Measurements from ENCODE around the gene B3GAT1.
A peak's percentile ranks its signal among the peaks of the same experiment; 100 is the strongest.

The B3GAT1 gene

DNA sequence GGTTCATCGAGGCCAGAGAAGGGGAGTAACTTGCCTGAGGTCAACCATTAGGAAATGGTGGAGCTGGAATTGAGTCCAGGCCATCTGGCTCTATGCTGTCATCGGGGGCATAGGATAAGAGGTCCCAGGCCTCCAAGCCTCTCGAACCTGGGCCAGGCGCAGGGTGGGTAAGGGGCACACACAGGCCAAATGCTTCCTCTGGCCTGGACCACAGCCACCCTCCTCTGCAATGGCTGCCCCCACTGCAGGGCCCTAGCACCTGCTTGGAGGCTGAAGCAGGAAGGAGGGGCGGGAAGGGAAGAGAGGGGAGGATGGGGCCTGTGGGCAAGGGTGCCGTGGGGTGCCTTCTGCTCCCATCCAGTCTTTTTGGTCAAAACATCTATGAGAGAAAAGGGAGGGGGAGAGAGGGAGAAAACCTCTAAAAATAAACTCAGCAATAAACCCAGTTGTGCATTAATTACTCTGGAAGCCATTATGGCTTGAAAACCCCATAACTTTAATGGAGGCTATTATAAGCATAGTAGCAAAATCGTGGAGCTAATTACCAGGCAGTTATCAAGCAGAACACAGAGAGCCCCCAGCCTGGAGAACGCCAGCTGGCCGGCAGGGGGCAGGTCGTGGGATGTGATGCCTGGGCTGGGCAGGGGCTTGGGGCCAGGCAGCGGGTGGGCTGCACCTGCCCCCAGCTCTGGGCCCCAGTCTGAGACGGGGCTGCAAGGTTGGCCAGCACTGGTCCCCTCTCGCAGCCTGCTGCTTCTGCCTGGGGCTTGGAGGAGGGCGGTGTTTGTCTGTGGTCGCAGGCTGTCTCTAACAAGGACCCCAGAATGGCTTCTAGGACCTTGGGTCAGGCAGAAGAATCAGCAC lies 21.1 kb downstream of the B3GAT1 start:
- DNase-seq: no peak

DNA sequence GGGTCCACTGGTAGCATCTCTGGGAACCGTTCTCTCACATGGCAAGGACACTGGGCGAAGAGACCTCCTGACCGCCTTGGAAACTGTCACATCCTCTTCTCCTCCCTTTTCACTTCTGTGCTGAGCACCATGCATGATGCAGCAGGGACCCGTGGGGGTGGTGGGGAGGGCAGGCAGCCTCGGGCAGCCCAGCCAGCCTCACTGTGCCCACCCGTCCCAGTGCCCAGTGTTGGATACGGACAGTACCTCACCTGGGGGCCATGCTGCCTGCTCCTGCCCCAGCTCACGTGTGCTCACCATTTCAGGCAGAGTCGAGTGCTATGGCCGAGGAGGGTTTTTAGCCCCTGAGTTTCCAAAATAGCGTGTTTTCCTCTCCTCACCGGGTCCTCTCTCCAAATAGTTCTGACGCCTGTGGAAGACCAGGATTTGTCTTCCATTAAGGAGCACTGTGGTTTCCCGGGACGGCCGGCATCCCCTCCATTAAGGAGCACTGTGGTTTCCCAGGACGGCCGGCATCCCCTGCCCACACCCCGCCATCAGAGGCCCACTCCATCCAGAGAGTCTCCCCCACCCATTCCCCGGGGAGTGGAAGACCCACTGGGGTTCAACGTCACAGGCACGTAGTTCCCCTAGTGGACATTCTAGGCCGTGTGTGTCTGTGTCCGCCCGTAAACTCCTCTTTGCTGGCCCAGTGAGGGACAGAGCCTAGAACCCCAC lies 22.4 kb downstream of the B3GAT1 start:
- no peak for DNase-seq

DNA sequence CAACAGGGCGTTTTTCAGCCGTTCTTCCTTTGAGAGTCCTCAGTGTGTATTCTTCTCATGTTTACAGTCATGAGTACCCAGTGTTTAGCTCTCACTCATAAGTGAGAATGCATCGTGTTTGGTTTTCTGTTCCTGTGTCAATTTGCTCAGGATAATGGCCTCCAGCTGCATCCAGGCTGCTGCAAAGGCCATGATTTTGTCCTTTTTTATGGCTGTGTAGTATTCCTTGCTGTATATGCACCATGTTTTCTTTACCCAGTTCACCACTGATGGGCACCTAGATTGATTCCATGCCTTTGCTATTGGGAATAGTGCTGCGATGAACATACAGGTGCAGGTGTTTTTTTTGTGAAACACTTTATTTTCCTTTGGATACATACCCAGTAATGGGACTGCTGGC lies 23.5 kb downstream of the B3GAT1 start:
- no peak for DNase-seq

DNA sequence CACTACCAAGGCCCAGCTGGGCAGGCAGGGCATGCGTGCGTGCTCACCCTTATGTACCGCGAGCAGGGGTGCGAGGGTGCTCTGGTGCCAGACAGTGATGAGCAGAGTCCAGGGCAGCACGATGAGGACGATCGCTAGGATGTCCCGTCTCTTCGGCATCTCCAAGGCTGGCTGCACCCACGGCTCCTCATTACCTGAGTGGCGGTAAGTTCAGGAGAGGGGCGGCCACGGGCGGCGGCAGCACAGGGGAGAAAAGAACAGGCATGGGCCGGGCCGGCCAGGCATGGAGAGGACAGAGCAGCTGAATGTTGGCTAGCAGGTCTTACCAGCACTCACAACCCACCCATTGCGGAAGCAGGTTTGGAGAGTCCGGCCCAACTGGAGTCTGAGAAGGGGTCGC lies 24.5 kb downstream of the B3GAT1 start:
- DNase-seq: no peak

DNA sequence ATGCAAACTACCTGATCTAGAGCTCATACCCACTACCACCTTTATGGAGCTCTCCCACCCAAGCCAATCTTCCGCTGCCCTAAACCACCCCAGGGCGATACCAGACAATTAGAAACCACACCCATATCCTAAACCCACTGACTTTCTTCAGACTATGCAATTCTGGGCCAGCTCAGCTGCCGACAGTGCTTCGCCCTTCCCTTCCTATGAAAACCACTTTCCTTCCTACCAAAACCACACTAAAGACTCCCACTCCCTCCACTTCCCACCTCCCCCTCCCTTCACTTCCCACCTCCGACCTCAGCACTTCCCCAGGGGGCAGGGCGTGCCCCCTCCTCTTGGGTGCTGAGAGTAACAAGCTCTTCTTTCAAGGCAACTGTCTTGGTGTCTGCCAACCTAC lies 25.1 kb downstream of the B3GAT1 start:
- no peak for DNase-seq

DNA sequence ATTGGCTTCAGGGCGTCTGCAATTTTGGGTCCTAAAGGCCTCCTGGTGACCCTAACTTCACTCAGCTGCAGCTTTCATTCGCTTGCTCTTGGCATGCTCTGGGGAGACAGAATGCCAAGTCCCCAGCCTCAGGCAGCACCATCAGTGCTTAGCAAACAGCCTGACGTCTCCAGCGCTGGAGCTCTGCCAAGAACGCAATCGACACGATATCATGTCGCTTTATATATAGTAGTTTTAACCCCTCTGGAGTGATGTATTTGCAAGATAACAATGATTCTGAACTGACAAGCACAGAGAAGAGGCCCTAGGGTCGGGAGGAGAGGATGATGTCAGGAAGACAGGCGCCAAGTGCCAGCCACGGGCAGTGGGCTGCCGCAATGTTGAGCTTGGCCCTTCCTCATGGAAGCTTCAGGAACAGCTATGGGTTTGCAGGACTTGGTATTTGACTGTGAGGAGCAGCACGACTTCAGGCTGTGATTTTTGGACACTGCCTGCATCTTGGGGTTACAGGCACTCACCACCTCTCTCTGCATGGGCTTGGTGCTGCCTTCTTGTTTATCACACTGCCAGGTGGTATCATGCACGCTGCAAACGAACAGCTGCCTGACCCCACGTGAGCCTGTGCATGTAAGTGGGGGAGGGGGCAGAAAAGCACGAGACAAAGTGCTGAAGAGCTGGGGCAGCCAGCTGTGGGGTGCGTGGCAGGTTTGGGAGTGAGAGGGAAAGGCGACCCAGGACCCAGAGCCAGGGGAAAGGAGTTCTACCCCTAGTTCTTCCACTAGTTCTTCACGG lies 26.1 kb downstream of the B3GAT1 start:
- peak; percentile 63 for DNase-seq

DNA sequence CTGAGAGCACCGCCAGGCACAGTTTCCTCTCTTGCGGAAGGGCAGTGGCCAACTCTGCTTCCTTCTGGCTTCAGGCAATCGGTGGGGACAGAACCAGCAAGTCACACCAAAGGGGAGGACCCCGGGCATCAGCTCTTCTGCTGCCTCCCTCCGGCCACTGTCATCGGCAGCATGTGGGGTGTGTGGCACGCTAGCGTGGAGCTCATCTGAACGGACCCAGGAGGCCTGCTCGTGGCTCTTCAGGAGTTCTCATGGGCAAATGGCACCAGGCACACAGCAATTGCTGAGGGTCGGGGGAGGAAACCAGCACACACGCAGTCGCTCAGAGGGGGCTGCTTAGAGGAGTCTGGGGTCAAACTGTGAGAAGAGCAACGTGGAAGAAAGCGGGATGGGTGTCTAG lies 26.9 kb downstream of the B3GAT1 start:
- no peak for DNase-seq

DNA sequence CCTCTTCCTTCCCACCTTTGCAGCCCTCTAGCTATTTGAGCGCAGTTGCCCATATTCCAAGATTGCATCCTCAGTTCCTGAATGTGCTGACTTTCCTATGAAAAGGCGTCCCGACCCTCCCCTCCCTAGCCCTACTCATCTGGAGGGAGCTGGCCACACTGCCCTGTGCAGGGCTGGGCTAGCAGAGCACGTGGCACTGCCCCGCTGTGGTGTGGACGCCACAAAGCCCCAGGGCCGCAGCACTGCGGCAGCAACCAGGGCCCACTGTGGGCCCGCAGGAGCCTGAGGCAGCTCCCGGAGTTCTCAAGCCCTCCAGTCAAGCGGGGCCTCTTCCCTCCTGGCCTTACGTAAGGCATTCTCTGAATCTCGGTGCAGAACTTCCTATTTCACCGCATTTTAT lies 27.6 kb downstream of the B3GAT1 start:
- DNase-seq: no peak

DNA sequence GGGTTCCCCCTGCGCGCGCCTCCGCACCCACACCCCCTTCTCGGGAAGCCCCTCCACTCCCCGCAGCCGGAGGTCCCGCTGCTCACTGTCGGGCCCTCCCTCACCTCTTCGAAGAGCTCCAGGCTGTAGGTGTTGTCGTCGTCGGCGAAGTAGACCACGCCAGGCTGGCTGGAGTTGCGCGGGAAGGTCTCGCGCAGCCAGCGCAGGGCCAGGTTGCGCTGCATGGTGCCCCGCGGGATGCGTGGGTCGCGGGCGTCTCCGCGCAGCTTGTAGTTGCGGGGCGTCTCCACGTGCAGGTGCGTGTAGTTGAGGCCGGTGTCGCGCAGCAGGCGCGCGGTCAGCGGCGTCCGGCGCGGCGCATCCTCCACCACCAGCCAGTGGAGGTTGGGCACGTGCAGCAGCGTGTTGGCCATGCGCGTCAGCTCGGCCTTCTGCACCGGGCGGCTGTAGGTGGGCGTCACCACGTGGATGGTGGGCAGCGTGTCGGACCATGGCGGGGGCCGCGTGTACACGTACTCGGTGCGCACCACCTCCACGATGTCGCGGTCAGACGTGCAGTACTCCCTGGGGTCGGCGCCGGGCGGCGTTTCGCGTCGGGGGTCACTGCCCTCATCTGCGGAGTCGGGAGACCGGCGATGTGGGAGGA lies 28.3 kb downstream of the B3GAT1 start:
- DNase-seq: no peak

DNA sequence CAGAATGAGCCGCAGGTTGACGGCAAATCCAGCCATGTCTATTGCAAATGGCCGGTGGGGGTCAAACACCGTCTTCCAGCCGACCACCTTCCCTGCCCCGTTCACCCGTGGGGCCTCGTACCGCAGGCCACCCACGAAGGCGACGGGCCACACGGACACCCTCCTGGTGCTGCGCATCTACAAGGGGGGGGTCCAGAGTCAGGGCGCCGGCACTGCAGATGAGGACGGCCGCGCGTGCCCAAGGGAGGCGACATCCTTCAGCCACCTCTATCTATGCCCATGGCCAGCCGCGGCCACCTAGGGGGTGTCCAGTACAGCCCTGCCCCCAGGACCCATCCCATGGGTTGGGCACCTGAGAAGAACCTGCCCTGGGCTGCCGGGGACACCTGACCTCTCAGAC lies 29.2 kb downstream of the B3GAT1 start:
- no peak for DNase-seq

DNA sequence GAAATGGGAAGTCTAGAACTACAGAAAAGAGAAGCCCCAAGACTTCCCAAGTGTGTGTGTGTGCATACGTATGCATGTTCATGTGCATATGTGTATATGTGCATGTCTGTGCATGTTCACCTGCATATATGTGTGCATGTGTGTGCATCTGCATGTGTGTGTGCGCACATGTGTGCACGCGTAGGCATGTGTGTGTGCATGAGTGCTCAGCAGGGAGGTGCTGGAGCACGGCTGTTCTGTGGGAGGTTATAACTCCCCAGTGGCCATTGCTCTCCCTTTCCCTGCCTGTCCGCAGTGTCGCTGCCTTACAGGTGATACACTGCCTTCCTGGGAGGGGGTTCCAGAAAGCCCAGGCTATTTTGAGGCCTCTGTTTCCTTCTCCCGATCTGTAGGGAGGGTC lies 29.8 kb downstream of the B3GAT1 start:
- no peak for DNase-seq

DNA sequence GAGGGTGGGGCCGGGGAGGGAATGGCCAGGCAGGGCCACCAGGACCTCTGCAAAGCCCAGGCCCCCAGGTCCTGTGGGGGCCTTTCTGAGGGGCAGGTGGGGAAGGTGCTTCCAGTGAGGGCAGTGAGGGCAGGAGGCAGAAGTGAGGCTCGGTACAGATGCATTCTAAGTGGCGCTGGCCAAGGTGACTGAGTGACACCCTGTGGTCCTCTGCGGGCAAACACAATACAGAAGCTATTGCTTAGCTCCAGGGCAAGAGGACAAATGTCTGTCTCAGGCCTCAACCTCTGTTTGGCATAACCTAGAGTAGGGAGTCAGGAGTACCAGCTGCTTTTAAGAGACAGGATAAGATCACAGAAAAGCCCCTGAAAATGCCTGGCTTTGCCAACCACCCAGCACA lies 31.3 kb downstream of the B3GAT1 start:
- no peak for DNase-seq

DNA sequence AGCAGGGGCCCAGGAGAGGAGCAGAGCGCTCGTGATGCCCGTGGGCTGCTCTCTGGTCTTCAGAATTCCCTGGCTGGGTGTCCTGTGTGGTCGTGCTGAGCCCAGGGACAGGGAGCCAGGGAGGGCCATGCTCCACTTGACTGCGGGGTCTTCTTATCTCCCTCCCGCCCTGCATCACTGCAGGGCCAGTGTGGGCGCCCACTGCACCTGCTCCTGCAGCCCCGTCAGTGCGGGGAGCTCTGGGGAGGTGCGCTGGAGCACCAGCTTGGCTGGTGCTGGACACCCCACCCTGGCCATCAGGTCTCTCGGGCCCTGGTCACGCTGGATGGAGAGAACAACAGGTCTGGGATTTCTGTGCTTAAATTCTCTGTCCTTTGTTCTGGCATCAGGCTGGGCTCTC lies 31.8 kb downstream of the B3GAT1 start:
- DNase-seq: no peak

DNA sequence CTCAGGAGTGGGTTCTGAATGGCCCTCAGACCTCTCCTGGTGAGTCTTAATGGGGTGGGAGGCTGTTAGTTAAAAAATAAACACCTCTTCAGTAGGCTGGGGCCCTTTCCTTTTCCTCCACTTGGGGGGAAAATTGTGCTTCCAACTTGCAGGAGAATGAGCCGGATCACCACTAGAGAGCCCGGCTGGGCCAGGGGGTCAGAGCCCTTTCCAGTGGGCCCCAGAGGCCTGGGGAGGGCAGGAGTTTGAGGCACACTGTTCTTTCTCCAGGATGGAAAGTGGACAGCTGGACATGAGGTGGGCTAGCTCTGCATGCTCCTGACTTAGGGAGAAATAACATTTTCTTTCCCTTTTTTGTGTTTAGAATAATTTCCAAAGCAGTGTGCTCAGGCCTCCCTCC lies 32.8 kb downstream of the B3GAT1 start:
- DNase-seq: no peak

DNA sequence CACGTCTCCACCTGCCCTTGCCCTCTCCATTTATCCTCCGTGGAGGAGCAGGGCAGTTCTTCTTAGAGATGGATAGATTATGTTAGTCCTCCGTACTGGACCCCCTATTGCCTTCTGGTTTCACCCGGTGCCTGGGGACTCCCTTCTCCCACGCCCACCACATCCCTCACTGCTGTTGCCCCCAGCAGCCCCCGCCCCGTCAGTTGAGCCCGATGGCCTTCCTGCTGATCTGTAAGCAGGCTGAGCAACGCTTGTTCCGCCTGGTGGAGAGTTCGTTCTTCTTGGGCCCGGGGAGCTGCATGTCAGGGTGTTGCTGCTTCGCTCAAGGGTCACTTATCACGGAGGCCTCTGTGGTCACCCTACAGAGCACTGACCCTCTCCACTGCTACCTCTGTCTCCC lies 34.2 kb downstream of the B3GAT1 start:
- DNase-seq: no peak

DNA sequence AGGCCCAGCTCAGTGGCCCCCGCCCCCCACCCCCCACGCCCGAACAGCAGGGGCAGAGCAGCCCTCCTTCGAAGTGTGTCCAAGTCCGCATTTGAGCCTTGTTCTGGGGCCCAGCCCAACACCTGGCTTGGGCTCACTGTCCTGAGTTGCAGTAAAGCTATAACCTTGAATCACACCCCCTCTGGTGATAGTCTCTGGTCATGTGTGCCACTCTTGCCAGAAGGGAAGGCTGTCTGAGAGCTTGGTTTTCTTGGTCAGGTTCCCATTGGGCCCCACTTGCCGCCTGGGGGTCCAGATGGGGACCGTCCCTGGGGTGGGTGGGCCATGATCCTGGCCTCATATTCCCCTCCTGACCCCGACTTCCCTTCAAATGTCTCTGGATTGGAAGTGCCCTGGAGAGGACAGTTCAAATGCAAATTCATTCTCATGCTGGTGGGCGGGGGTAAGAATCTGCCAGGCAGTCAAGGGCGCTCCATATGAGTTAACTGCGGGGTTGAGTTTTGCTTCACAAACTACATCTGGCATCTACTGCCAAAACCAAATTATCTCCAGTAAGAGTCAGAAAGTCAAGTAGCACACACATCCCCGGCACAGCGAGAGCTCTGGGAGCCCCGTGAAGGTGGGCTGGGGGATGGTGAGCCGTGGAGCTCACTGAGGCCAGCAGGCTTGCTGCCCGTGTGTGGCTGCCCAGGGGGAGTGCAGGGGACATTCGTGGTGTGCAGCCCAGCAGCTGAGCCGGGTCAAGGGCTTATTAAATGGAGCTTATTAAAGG lies 35.7 kb downstream of the B3GAT1 start:
- no peak for DNase-seq

DNA sequence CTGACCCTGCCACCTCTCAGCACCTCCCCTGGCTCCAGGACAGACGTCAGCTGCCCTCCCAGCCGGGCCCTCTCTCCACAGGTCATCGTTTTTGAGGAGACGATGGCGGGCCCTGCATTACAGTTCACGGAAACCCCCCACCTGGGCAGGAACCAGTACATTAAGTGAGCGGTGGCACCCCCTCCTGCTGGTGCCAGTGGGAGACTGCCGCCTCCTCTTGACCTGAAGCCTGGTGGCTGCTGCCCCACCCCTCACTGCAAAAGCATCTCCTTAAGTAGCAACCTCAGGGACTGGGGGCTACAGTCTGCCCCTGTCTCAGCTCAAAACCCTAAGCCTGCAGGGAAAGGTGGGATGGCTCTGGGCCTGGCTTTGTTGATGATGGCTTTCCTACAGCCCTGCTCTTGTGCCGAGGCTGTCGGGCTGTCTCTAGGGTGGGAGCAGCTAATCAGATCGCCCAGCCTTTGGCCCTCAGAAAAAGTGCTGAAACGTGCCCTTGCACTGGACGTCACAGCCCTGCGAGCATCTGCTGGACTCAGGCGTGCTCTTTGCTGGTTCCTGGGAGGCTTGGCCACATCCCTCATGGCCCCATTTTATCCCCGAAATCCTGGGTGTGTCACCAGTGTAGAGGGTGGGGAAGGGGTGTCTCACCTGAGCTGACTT lies 37.0 kb downstream of the B3GAT1 start:
- DNase-seq: no peak

DNA sequence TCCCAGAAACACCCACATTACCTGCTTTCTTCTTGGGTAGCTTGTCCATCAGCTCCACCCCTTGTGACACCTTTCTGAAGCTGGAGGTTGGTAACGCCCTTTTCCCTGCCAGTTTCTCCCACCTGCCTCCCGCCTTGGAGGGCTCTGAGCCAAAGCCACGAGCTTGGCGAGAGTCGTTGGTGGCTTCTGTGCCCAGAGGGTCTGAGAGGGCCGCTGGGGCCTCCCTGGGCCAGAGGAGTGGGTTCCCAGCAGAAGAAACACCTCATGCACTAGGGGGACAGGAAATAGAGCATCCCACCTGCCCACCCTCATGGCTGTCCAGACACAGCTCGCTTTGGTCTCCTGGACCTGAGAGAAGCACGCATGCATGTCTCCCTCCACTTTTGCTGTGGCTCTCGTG lies 37.9 kb downstream of the B3GAT1 start:
- DNase-seq: no peak

DNA sequence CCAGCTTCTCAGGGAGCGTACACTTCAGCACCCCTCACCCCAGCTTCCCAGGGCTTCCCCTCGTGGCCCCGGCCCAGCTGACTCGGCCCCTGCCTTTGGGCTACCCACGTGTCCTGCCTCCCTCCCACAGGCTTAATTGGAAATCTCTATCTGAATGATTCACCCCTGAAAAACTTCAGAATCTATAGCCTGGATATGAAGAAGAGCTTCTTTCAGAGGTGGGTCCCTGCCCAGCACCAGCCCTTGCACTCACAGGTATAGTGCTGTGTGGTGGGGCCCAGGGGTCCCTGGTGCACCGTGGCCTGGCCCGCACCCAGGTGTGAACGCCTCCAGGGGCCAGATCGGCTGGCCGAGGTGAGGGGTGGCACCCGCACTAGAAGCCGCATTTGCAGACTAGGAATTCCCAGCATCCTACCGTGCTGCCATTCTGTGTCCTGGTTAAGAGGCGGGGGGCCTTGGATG lies 38.4 kb downstream of the B3GAT1 start:
- DNase-seq: no peak

DNA sequence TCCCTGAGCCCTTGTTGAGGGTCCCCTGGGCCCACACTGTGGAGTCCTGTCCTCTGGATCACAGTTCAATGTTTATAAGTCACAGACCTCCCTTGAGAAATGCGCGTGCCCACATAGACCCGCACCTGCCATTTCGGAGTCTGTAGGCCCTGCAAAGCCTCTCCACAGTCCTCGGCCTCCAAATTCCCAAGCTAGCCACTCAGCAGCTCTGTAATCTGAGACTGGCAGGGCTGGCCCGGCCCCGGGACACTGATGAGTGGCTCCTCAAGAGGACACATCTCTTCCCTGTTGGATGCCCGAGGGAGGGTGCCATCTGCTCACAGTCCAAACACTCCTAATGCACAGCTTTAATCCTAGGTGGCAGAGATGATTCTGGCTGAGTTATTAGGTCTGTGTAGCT lies 39.1 kb downstream of the B3GAT1 start:
- DNase-seq: peak; percentile 13

DNA sequence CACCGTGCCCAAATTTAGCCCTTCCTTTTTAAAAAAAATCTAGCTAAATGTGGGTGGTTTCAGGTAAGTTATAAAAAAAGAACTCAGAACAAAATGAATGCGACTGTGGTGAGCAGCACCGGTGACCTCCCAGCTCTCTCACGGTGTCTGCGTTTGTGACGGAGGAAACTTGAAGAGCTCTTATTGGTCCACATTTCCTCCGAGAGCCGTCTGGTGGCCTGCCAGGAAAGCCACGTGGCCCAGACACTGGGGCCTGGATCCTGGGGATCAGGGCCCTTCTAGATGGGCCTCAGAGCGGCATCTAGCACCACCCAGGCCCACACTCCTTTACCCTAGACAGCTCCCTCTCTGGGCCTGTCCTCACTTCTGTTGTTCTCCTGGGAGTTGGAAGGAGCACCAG lies 39.5 kb downstream of the B3GAT1 start:
- no peak for DNase-seq
